AG04450 (cell line): ENCODE results near the gene STIP1. TPM values are rescaled to one million over a fixed set of nuclear protein-coding genes. Genes with fewer than 3 reads are reported as not detected.
"Not testable (repeated sequence)": the region's sequence is repeated elsewhere in the genome, so short reads cannot be mapped to it uniquely, and the experiment has no call there.

Experiments
- CTCF ChIA-PET: fragments of 300-600, 350-600 bp; formaldehyde crosslinking; extraction: SDS; loops from one replicate; lab custom pipeline; 2022; ENCODE audit warnings: antibody characterized with exemption, inconsistent platforms; lab: Charles Lee
- POLR2A ChIA-PET: fragments of 350-600 bp; formaldehyde crosslinking; extraction: SDS; loops from one replicate; lab custom pipeline; 2021; ENCODE audit warnings: antibody characterized with exemption, inconsistent platforms; lab: Yijun Ruan, JAX
- DNase-seq: peaks from one replicate; pipeline ENCODE4 v3.0.0-alpha.2; 2011; ENCODE audit warnings: low read depth, low spot score
- H3K27ac ChIP-seq: one replicate; pipeline ENCODE4 v1.5.1; 2012; ENCODE audit warnings: low read depth, low read length, control low read depth
- H3K27me3 ChIP-seq: one replicate; pipeline ENCODE4 v1.6.0; 2012; ENCODE audit warnings: low read length; ENCODE audit not compliant: control insufficient read depth, insufficient read depth
- H3K4me3 ChIP-seq: 2 replicates; pipeline ENCODE4 v1.5.1; 2011; ENCODE audit warnings: mild to moderate bottlenecking, low read depth, low read length, control low read depth
- H3K9me3 ChIP-seq: 2 replicates; pipeline ENCODE4 v1.5.1; 2012; ENCODE audit warnings: low read length; ENCODE audit not compliant: control insufficient read depth, insufficient read depth
- polyA plus RNA-seq: library from polyadenylated mRNA; depleted of rRNA; stranded (reverse); fragments of >200 nt; gene quantifications from 2 replicates; pipeline ENCODE4 v1.2.3, GENCODE V29; 2011
- TF ChIP-seq, protein P1 (sequence below): IDR thresholded peaks from 2 replicates; pipeline ENCODE4 v1.5.1; 2011; ENCODE audit warnings: low read depth, low read length, control low read depth, inconsistent platforms

STIP1 gene
- polyA plus RNA-seq, 1 experiment: 171 TPM

DNA sequence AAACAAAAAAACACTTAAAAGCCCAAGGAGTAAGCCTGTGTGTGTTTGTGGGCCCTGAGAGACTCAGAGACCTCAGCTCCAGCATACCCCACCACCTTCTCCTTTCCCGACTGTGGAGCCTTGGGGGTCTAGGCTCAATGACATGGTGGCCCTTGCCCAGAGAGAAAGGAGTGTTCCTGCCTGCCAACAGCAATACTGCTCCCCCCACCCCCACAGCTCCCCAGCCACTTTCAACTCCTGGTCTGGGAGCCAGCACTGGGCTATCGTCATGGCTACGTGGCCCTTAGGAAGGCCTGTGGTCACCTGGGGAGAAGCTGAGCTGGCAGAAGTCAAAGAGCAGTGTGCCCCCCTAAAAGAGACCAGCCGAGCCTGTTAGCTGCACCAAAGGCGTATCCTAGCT lies 58.1 kb downstream of the STIP1 start:
- ChIA-PET POLR2A (no interaction called here), CTCF (interaction anchor here (1.3 to 3.3 kb wide), 3 partner anchors 39 to 60 kb away, joined by 7 to 22 read pairs (median 7); partner anchors contain the start of gene ESRRA)
- TF ChIP-seq, protein P1, sequence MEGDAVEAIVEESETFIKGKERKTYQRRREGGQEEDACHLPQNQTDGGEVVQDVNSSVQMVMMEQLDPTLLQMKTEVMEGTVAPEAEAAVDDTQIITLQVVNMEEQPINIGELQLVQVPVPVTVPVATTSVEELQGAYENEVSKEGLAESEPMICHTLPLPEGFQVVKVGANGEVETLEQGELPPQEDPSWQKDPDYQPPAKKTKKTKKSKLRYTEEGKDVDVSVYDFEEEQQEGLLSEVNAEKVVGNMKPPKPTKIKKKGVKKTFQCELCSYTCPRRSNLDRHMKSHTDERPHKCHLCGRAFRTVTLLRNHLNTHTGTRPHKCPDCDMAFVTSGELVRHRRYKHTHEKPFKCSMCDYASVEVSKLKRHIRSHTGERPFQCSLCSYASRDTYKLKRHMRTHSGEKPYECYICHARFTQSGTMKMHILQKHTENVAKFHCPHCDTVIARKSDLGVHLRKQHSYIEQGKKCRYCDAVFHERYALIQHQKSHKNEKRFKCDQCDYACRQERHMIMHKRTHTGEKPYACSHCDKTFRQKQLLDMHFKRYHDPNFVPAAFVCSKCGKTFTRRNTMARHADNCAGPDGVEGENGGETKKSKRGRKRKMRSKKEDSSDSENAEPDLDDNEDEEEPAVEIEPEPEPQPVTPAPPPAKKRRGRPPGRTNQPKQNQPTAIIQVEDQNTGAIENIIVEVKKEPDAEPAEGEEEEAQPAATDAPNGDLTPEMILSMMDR: no peak
- peak overlapping the region; percentile 10; the same call in 1 of the 2 replicates for H3K4me3 ChIP-seq
- DNase-seq: no peak
- no peaks in the 10 kb centered on the region for H3K27me3 ChIP-seq
- H3K9me3 ChIP-seq: peaks cover 4% of the 10 kb centered on the region; the same call in 1 of the 2 replicates
- no peak overlapping the region for H3K27ac ChIP-seq

DNA sequence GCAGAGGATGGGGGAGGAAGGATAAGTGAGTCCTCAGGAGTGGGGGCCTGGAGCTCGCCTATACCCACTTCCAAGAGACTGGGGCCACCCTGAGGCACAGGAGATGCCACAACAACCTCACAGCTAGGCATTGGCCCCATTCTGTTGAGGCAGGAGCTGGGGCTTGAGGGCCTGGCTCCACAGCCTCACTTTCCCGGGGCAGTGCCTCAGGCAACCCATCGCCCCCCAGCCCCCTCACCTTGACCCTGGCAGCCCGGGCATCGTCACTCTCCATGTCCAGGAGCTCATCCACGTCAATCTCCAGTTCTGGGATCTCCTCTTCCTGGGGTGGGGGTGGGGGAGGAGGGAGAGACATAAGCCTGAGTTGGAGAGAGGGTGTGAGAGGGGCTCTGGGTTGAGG lies 59.0 kb downstream of the STIP1 start:
- CTCF ChIA-PET: interaction anchor here (0.6 to 3.3 kb wide), 4 partner anchors 40 to 59 kb away, joined by 5 to 22 read pairs (median 7); no protein-coding TSS in a partner anchor
- POLR2A ChIA-PET: interaction anchor here (0.8 to 1.9 kb wide), 4 partner anchors 11 to 60 kb away, joined by 3 to 9 read pairs (median 6); partner anchors contain the start of genes ESRRA, FERMT3, NUDT22 and TRPT1
- H3K27ac ChIP-seq: peak overlapping the region; percentile 77
- no peak for DNase-seq
- no peaks in the 10 kb centered on the region for H3K27me3 ChIP-seq
- TF ChIP-seq, protein P1: no peak
- H3K9me3 ChIP-seq: peaks cover 4% of the 10 kb centered on the region; the same call in 1 of the 2 replicates
- H3K4me3 ChIP-seq: peak overlapping the region; percentile 98

DNA sequence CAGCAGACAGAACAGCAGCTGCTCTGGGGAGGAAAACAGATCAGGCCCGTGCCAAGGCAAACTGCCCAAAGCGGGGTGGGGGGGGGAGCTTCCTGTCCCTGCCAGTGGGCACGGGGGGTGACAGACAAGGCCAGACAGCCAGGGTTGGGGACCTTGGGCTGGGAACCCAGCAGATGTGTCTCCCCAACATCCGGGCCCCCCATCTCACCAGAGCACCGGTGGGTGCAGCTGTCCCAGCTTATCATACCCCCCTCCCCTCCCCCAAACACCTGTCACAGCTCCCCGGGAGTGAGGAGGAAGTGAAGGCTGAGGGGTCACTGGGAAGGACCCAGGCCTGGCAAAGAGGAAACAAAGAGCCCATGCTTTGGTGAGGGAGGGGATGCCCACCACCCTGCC lies 59.4 kb downstream of the STIP1 start:
- no peak for DNase-seq
- H3K9me3 ChIP-seq: peaks cover 4% of the 10 kb centered on the region; the same call in 1 of the 2 replicates
- ChIA-PET POLR2A (interaction anchor here (0.5 to 1.9 kb wide), 7 partner anchors 11 to 1364 kb away, joined by 3 to 9 read pairs (median 4); partner anchors contain the start of genes ESRRA, FERMT3, NUDT22 and TRPT1), CTCF (interaction anchor here (0.6 to 3.3 kb wide), 4 partner anchors 41 to 59 kb away, joined by 5 to 22 read pairs (median 7); no protein-coding TSS in a partner anchor)
- H3K27me3 ChIP-seq: no peaks in the 10 kb centered on the region
- TF ChIP-seq, protein P1: no peak
- H3K4me3 ChIP-seq: peak overlapping the region; percentile 98
- peak overlapping the region; percentile 77 for H3K27ac ChIP-seq

DNA sequence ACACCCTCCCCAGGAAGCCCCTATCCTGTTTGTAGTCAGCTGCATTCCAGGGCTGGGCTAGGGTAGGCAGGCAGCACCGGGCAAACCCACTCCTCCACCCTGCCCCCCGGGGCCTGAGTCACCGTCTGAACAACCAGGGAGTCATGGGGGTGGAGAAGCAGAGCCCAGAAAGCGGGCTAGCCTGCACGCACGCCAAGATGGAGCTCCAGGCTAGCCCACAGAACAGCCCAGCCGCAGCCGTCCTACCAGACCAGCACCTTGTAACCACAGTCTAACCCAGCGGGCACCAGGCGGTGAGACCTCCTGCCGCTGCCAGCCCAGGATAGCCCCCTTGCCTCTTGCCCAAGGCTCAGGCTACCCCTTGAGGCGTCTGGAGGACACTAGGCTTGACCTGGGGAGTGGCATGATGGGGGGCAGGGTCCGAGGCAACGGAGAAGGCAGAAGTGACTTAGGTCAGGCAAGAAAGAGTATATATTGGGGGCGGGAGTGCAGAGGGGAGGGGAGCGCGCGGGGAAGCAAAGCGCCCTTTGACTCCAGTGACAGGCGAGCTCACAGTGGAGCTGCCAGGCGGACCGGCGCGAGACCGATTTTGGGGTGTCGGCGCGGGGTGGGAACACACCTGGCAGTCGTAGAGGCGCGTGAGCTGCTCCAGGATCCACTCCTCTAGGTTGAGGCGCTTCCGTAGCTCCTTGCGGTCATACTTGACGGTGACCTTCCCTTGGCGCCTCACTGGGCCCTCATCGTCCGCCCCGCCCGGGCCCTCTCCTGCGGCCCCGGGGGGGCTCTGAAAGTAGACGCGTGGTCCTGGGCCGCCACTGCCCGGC lies 60.0 kb downstream of the STIP1 start:
- Histone ChIP-seq H3K27ac (peak overlapping the region; percentile 77), H3K4me3 (peak overlapping the region; percentile 98), H3K9me3 (peaks cover 4% of the 10 kb centered on the region; the same call in 1 of the 2 replicates), H3K27me3 (no peaks in the 10 kb centered on the region)
- CTCF ChIA-PET: interaction anchor here (1.2 to 3.3 kb wide), 3 partner anchors 41 to 58 kb away, joined by 7 to 22 read pairs (median 8); partner anchors contain the start of gene CATSPERZ
- POLR2A ChIA-PET: interaction anchor here (0.5 to 1.9 kb wide), 9 partner anchors 10 to 1364 kb away, joined by 3 to 9 read pairs (median 4); partner anchors contain the start of genes ESRRA, FERMT3, NUDT22 and TRPT1
- peak; percentile 50 for DNase-seq
- TF ChIP-seq, protein P1: no peak

DNA sequence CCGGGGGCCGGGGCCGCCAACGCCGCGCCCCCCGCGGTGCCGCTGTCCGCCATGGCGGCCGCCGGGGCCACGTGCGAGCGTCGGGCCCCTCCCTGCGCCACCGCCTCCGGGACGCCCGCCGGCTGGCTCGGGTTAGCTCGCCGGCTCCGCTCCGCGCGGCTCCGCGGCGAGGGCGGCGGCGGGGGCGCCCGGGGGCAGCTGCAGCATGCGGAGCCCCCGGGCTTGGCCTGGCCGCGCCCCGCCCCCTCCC lies 60.6 kb downstream of the STIP1 start:
- not testable (repeated sequence) for H3K9me3 ChIP-seq, H3K27me3 ChIP-seq, DNase-seq, H3K27ac ChIP-seq
- peak overlapping the region; percentile 98; the same call in 1 of the 2 replicates for H3K4me3 ChIP-seq
- POLR2A ChIA-PET: interaction anchor here (1.1 to 1.9 kb wide), 4 partner anchors 15 to 25 kb away, joined by 3 to 6 read pairs (median 4); partner anchors contain the start of genes NUDT22 and TRPT1
- CTCF ChIA-PET: interaction anchor here (1.3 to 3.3 kb wide), 2 partner anchors 42 to 54 kb away, joined by 8 to 22 read pairs; partner anchors contain the start of gene CATSPERZ
